Renal pelvis (tissue), 4 donors: Measurements from ENCODE around the gene UGDH. TPM values are rescaled to one million over a fixed set of nuclear protein-coding genes. Genes with fewer than 3 reads are reported as not detected.
"Not testable (repeated sequence)": the region's sequence is repeated elsewhere in the genome, so short reads cannot be mapped to it uniquely, and the experiment has no call there.

Experiments used
- DNase-seq: peaks from one replicate; pipeline ENCODE4 v3.0.0-alpha.2; 2013
- polyA plus RNA-seq, 3 donors: library from polyadenylated mRNA; unstranded; fragments of 120-200 nt; gene quantifications; one replicate each; pipeline ENCODE4 v1.2.1, GENCODE V29; 2013; ENCODE audit not compliant: insufficient read length in 3 of 3

The UGDH gene
- polyA plus RNA-seq, 3 donors, result 92.9 to 117 (median 109) TPM

DNA sequence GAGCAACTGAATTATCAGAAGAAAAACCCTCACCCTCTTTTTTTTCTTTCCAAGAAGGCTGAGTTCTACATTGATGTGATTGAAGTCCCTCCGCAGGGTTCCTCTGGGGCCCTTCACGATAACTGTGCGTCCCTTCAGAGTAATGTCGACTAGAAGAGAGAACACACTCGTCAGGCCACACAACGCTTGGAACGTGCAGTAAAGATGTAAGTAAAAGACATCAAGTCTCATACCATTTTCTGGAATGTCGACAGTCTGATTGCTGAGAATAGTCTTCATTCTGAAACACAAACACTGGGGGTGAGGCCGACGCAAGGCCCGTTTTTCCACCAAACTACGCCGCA lies 69.1 kb downstream of the UGDH start:
- DNase-seq, result not testable (repeated sequence)

DNA sequence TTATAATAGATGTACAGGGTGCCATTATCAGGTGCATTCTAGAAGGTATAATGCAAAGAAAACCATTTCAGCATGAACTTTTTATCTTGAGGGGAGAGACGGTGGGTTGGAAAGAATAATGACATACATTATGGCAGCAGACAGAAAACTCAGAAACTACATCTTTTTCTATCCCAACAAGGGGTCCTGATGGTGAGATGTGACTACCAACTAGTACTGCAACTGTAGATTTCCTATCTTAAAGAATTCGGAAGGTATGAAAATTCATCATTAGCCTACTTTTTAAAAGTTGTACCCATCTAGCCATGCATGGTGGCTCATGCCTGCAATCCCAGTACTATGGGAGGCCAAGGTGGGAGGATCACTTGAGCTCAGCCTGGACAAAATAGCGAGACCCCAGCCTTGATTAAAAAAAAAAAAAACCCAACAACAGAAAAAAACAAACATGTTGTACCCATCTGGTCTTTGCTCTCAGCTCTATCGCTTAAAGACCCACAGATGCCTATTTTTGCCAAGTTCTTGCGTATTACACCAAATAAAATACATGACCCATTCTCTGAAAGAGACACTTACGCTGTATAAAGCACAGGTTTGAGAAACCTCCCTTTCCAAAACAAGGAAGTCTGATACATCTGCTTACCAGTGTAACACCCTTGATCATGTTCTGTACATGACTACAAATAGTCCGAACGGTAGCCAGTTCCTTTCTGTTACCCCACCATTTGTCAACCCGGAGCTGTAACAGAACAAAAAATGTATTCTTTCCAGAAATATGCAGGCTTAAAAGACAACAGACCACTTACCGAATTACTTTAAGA lies 70.1 kb downstream of the UGDH start:
- no peak for DNase-seq

DNA sequence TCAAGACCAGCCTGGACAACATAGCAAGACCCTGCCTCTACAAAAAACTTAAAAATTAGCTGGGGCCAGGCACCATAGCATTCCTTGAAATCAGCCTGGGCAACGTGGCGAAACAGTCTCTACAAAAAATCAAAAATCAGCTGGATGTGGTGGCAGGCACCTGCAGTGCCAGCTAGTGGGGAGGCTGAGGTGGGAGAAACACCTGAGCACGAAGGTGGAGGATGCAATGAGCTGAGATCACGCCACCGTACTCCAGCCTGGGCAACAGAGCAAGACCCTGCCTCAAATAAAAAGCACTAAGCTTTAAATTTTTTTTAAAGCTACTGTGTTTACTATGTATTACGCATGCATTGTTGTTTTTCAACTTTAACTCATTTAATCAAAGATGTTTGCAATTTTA lies 71.8 kb downstream of the UGDH start:
- DNase-seq, result no peak

DNA sequence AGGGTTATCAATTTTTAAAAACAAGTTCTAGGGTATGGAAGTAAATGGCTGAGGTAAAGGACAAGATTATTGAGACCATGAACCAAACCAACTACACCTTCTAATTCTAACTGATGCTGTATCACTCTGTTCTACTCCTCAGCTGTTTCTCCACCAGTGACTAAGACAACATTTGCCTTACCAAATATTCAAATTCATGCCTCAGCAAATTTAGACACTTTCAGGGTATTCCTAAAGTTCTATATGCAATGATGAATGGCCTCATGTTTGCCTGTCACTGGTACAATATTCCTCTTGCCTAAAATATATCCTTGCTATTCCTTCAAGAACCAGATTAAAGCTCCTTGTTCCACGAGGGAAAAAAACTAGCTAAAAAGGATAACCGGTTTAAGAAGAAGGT lies 73.5 kb downstream of the UGDH start:
- no peak for DNase-seq

DNA sequence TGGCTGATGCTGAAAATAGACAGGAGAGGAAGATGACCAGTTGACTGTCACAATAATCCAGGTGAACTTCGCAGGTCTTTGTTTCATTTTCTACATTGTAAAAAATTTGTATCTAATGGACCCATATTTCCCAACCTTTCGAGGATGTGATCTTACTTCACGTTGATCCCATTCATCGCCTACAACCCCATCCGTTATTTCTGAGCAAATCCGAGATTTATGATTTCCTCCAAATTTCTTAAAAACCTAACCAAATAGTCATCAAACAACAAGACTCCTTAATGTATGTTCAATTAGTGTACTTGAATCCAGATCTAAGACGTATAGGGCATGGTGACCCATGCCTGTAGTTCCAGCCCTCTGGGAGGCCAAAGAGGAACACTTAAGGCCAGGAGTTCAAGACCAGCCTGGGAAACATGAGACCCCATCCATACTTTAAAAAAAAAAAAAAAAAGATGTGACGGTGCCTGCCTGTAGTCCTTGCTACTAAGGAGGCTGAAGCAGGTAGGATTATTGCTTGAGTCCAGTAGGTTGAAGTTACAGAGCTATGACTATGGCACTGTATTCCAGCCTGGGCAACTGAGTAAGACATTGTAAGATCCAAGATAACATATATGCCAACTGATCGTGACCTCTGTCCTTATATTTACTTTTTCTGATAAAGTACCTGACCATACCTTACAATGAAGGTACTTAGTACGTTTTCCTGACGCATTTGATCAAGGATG lies 74.2 kb downstream of the UGDH start:
- DNase-seq, result no peak

DNA sequence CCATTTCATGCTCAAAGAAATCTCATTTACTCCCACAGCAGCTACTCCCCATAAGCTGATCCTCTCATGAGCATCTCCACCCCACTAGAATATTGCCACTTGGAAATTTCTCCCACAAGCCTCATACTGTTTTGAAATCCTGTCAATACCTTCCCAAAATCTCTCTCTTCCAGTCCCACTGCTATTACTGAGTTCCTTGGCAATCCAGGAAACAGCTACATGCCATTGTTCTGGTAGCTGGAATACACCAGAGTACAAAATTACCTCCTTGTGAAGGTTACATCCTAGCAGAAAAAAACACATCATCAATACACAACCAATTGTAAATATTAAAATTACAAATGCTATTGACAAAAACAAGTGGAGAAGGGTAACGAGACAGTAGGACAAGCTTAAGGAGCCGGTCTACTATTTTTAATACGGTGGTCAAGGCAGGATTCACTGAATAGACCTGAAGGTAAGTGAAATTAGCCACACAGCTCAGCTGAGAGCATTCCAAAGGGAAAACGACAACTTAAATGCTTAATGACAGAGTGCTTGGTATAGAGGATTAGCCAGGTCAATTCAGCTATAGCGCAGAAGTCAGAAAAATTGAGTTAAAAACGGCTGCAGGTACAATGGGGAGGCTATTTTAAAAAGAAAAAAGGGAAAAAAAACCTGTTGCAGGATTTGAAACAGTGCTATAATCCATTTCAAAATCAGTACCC lies 74.9 kb downstream of the UGDH start:
- DNase-seq, result no peak

DNA sequence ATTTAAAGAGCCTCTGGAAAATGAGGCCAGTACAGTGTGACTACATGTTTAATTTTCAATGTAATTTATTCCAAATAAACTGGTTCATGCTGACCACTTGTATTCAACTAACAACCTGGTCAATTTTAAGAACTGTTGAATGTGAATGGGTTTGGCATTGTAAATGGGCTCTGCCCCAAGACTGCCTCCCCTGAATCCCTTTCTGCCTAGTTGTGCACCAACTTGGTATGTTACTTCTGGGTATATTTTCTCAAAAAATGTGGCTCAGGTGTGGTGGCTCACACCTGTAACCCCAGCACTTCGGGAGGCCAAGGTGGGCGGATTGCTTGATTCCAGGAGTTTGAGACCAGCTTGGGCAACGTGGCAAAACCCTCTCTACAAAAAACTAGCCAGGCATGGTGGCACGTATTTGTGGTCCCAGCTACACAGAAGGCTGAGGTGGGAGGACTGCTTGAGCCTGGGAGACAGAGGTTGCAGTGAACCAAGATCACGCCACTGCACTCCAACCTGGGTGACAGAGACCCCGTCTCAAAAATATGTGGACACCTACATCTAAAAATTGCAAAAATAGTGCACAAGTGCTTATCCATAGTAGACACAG lies 75.7 kb downstream of the UGDH start:
- no peak for DNase-seq

DNA sequence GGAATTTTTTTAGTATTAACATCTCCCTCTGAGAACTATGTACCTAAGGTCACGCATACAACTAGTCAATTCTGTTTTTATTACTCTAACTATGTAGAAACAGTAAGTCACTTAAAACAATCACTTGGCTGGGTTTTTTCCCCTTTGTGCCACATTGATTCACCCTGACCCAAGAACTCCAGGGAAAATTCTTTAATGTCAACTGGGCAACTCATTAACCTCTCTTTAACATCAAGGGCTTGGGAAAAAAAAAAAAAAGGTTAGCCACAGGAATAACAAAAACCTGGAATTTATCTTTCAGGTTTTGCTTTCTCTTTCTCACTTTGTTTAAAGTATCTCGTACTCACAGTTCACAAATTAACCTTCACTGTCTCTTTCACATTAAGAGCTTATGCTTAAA lies 76.6 kb downstream of the UGDH start:
- DNase-seq, result no peak

Other genes with a start within 250 kb of the UGDH start
- gene RFC1, start 161.1 kb downstream of the UGDH start, polyA plus RNA-seq, result 10 to 100 TPM; 67.3 to 77.9 (median 68.0) TPM
- under 1 TPM; 0.16 to 0.27 (median 0.18) TPM for gene KLB, start 120.5 kb downstream of the UGDH start, polyA plus RNA-seq
- gene RPL9, start 68.5 kb downstream of the UGDH start, polyA plus RNA-seq, result 1,000 to 10,000 TPM; 1,408 to 1,516 (median 1,436) TPM
- gene LIAS, start 68.4 kb downstream of the UGDH start, polyA plus RNA-seq, result 10 to 100 TPM; 17.9 to 35.9 (median 30.5) TPM
- gene SMIM14, start 111.4 kb upstream of the UGDH start, polyA plus RNA-seq, result 10 to 100 TPM; 35.1 to 51.0 (median 47.2) TPM
- 10 to 100 TPM; 83.0 to 88.4 (median 87.6) TPM for gene UBE2K, start 170.7 kb upstream of the UGDH start, polyA plus RNA-seq